ENCODE data around the gene BTN2A1.
"Not testable (repeated sequence)": the region's sequence is repeated elsewhere in the genome, so short reads cannot be mapped to it uniquely, and the experiment has no call there.

BTN2A1 gene

GRCh38 chr6:26433680-26434079 is 24.1 kb upstream of the BTN2A1 start:
- DNase-seq: not testable (repeated sequence)

- no peak for DNase-seq
Measured at GRCh38 chr6:26436018-26436417, 21.7 kb upstream of the BTN2A1 start.

- DNase-seq: no peak
Measured at GRCh38 chr6:26437550-26437949, 20.2 kb upstream of the BTN2A1 start.

- no peak for DNase-seq
Measured at GRCh38 chr6:26438000-26438399, 19.8 kb upstream of the BTN2A1 start.

- DNase-seq: no peak
Measured at GRCh38 chr6:26439151-26440125, 18.3 kb upstream of the BTN2A1 start.

- no peak for DNase-seq
Measured at GRCh38 chr6:26440977-26441358, 16.8 kb upstream of the BTN2A1 start.

- DNase-seq: no peak
Measured at GRCh38 chr6:26441977-26442376, 15.8 kb upstream of the BTN2A1 start.

- no peak for DNase-seq
Measured at GRCh38 chr6:26445934-26446667, 11.7 kb upstream of the BTN2A1 start.

GRCh38 chr6:26447257-26447656 is 10.5 kb upstream of the BTN2A1 start:
- no peak for DNase-seq

- no peak for DNase-seq
Measured at GRCh38 chr6:26450240-26450639, 7.5 kb upstream of the BTN2A1 start.

GRCh38 chr6:26452631-26453235 is 5.0 kb upstream of the BTN2A1 start:
- DNase-seq: no peak

- no peak for DNase-seq
Measured at GRCh38 chr6:26454631-26455030, 3.1 kb upstream of the BTN2A1 start.

- no peak for DNase-seq
Measured at GRCh38 chr6:26455357-26455970, 2.3 kb upstream of the BTN2A1 start.

GRCh38 chr6:26457264-26457805 is 420 bp upstream of the BTN2A1 start:
- DNase-seq: no peak

- no peak for DNase-seq
Measured at GRCh38 chr6:26459023-26459810, 1.5 kb downstream of the BTN2A1 start.

- not testable (repeated sequence) for DNase-seq
Measured at GRCh38 chr6:26461353-26461752, 3.6 kb downstream of the BTN2A1 start.

GRCh38 chr6:26464014-26464413 is 6.3 kb downstream of the BTN2A1 start:
- no peak for DNase-seq

GRCh38 chr6:26464416-26465131 is 6.8 kb downstream of the BTN2A1 start:
- DNase-seq: no peak

- no peak for DNase-seq
Measured at GRCh38 chr6:26465776-26466175, 8.0 kb downstream of the BTN2A1 start.

- DNase-seq: no peak
Measured at GRCh38 chr6:26468829-26469228, 11.1 kb downstream of the BTN2A1 start.

- no peak for DNase-seq
Measured at GRCh38 chr6:26470643-26471042, 12.9 kb downstream of the BTN2A1 start.
